ENCODE results near the gene PIK3C2G. TPM values are rescaled to one million over a fixed set of nuclear protein-coding genes. Genes with fewer than 3 reads are reported as not detected.
A peak's percentile ranks its signal among the peaks of the same experiment; 100 is the strongest.

Gene PIK3C2G
- total RNA-seq, 1 experiment from 2014 or later = not detected

DNA sequence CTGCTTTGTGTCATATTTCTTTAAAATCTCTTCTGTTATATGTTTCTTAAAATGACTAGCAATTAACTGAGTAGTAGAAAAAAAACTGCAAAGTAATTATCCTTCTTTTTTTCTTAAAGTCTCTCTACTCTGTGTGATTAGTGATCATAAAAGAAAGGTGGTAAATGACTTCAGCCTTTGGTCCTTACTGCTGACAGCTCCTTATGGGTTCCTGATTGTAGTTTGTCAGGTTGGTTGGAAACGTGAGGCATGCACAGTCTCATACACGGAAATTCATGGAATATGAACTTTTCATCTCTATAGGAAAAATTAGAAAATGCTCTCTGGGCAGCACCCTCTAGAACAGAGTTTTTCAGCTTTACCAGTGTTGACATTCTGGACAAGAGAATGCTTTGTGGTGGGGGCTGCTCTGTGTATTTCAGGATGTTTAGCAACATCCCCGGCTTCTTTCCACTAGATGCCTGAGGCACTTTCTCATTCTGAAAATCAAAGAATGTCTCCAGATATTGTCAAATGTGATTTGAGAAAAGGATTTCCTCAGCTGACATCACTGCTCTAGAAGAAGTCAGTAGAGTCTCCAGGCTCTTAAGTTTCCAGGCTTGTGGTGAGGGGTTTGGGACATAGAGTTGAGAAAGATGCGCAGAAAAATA lies 121.0 kb downstream of the PIK3C2G start:
- H3K27me3 ChIP-seq (ENCODE audit: low read length) = no peaks in the 10 kb centered on the region
- DNase-seq = no peak
- no peak overlapping the region for H3K4me2 ChIP-seq (ENCODE audit: low read depth, low read length, poor library complexity, severe bottlenecking)
- no peaks in the 10 kb centered on the region for H4K20me1 ChIP-seq (ENCODE audit: insufficient read depth, low read depth, low read length)
- no peaks in the 10 kb centered on the region for H3K36me3 ChIP-seq (ENCODE audit: insufficient read depth, low read length)
- H3K4me1 ChIP-seq (ENCODE audit: low read length) = no peaks in the 10 kb centered on the region
- H2AFZ ChIP-seq (ENCODE audit: low read length) = no peak overlapping the region
- no peaks in the 10 kb centered on the region for H3K79me2 ChIP-seq (ENCODE audit: low read length)
- no peaks in the 10 kb centered on the region for H3K9me3 ChIP-seq (ENCODE audit: low read length)
- H3K9ac ChIP-seq (ENCODE audit: low read length) = no peak overlapping the region
- no peak overlapping the region for H3K4me3 ChIP-seq (ENCODE audit: low read length)
- no peak overlapping the region for H3K27ac ChIP-seq (ENCODE audit: low read length)
- no peaks in the 10 kb centered on the region for H3K9me2 ChIP-seq (replicated peaks; ENCODE audit: insufficient read depth, low read length)

DNA sequence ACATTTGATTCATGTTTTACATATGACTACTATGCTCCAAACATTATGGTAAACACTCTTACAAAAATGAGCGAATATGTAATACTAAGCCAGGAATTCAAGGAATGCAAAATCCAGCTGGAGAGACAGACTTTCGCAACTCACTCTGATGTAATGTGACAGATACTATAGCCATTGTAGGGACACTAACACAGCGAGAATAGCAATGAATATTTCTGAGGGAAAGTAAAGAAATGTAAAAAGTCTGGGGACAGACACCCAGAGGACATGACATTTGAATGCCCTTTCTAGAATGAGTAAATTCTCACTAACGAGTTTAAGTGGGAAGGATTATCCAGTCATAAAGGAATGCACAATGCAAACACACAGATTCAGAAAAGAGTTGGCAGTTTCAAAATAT lies 121.9 kb downstream of the PIK3C2G start:
- H2AFZ ChIP-seq (ENCODE audit: low read length) = no peak overlapping the region
- no peaks in the 10 kb centered on the region for H3K4me1 ChIP-seq (ENCODE audit: low read length)
- H3K36me3 ChIP-seq (ENCODE audit: insufficient read depth, low read length) = no peaks in the 10 kb centered on the region
- H3K9me2 ChIP-seq (replicated peaks; ENCODE audit: insufficient read depth, low read length) = no peaks in the 10 kb centered on the region
- DNase-seq = no peak
- no peak overlapping the region for H3K4me2 ChIP-seq (ENCODE audit: low read depth, low read length, poor library complexity, severe bottlenecking)
- H3K79me2 ChIP-seq (ENCODE audit: low read length) = no peaks in the 10 kb centered on the region
- no peak overlapping the region for H3K9ac ChIP-seq (ENCODE audit: low read length)
- H3K27me3 ChIP-seq (ENCODE audit: low read length) = no peaks in the 10 kb centered on the region
- H3K27ac ChIP-seq (ENCODE audit: low read length) = no peak overlapping the region
- H3K9me3 ChIP-seq (ENCODE audit: low read length) = no peaks in the 10 kb centered on the region
- H3K4me3 ChIP-seq (ENCODE audit: low read length) = no peak overlapping the region
- no peaks in the 10 kb centered on the region for H4K20me1 ChIP-seq (ENCODE audit: insufficient read depth, low read depth, low read length)

DNA sequence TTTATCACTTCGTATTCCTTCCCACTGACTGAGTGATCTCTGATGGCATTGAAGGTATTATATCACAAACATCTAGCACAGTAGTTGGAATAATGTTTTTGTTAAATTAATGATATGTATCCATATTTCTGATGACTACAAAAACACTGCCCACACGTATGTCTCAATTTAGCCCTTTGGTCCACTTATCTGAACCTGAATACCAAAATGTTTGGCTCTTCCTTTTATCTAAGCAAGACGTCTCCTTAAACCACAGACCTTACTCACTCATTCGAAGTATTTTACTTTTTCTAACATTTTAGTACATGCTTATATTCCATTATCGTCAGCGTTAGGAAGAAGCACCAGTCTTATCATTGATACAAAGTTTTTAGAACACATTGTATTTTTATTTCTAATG lies 126.4 kb downstream of the PIK3C2G start:
- no peak for DNase-seq
- H3K9me2 ChIP-seq (replicated peaks; ENCODE audit: insufficient read depth, low read length) = no peaks in the 10 kb centered on the region
- H3K4me3 ChIP-seq (ENCODE audit: low read length) = no peak overlapping the region
- no peaks in the 10 kb centered on the region for H3K36me3 ChIP-seq (ENCODE audit: insufficient read depth, low read length)
- H3K4me1 ChIP-seq (ENCODE audit: low read length) = no peaks in the 10 kb centered on the region
- no peak overlapping the region for H2AFZ ChIP-seq (ENCODE audit: low read length)
- H4K20me1 ChIP-seq (ENCODE audit: insufficient read depth, low read depth, low read length) = no peaks in the 10 kb centered on the region
- no peak overlapping the region for H3K9ac ChIP-seq (ENCODE audit: low read length)
- H3K9me3 ChIP-seq (ENCODE audit: low read length) = no peaks in the 10 kb centered on the region; the same call in 1 of the 2 replicates
- no peak overlapping the region for H3K27ac ChIP-seq (ENCODE audit: low read length)
- no peak overlapping the region for H3K4me2 ChIP-seq (ENCODE audit: low read depth, low read length, poor library complexity, severe bottlenecking)
- no peaks in the 10 kb centered on the region for H3K27me3 ChIP-seq (ENCODE audit: low read length)
- no peaks in the 10 kb centered on the region for H3K79me2 ChIP-seq (ENCODE audit: low read length)

- Histone ChIP-seq H3K9me2 (replicated peaks; ENCODE audit: insufficient read depth, low read length) (no peaks in the 10 kb centered on the region), H3K36me3 (ENCODE audit: insufficient read depth, low read length) (no peaks in the 10 kb centered on the region), H3K4me3 (ENCODE audit: low read length) (no peak overlapping the region), H3K9ac (ENCODE audit: low read length) (no peak overlapping the region), H3K27ac (ENCODE audit: low read length) (no peak overlapping the region), H2AFZ (ENCODE audit: low read length) (no peak overlapping the region), H3K27me3 (ENCODE audit: low read length) (no peaks in the 10 kb centered on the region), H4K20me1 (ENCODE audit: insufficient read depth, low read depth, low read length) (no peaks in the 10 kb centered on the region), H3K9me3 (ENCODE audit: low read length) (no peaks in the 10 kb centered on the region; the same call in 1 of the 2 replicates), H3K4me2 (ENCODE audit: low read depth, low read length, poor library complexity, severe bottlenecking) (no peak overlapping the region), H3K4me1 (ENCODE audit: low read length) (no peaks in the 10 kb centered on the region), H3K79me2 (ENCODE audit: low read length) (no peaks in the 10 kb centered on the region)
- peak; percentile 2 for DNase-seq
These were observed 128.5 kb downstream of the PIK3C2G start for GRCh38 chr12:18389820-18390219.

DNA sequence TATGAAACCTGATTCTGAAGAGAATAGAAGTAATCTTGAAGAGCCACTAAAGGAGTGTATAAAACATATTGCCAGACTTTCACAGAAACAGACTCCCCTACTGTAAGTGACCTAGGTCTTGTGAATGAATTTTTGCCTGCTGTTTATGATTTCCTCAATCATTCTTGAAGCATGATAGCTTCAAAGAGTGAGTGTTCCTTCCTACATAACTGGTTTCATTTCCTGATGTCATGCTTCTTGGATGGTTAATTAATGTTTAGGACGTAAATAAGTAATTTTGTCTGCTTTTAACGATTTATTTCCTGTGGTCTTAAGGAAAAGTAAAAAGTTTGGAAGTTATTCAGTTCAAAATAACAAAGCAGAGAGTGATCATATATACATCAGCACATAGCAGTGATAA lies 129.8 kb downstream of the PIK3C2G start:
- Histone ChIP-seq H3K27me3 (ENCODE audit: low read length) (no peaks in the 10 kb centered on the region), H3K4me2 (ENCODE audit: low read depth, low read length, poor library complexity, severe bottlenecking) (no peak overlapping the region), H3K36me3 (ENCODE audit: insufficient read depth, low read length) (no peaks in the 10 kb centered on the region), H3K9me3 (ENCODE audit: low read length) (no peaks in the 10 kb centered on the region; the same call in 1 of the 2 replicates), H3K79me2 (ENCODE audit: low read length) (no peaks in the 10 kb centered on the region), H4K20me1 (ENCODE audit: insufficient read depth, low read depth, low read length) (no peaks in the 10 kb centered on the region), H3K27ac (ENCODE audit: low read length) (no peak overlapping the region), H3K4me3 (ENCODE audit: low read length) (no peak overlapping the region), H3K9me2 (replicated peaks; ENCODE audit: insufficient read depth, low read length) (no peaks in the 10 kb centered on the region), H3K4me1 (ENCODE audit: low read length) (no peaks in the 10 kb centered on the region), H2AFZ (ENCODE audit: low read length) (no peak overlapping the region), H3K9ac (ENCODE audit: low read length) (no peak overlapping the region)
- DNase-seq = no peak

GRCh38 chr12:18394742-18395141 lies 133.4 kb downstream of the PIK3C2G start:
- no peak for DNase-seq
- H3K9ac ChIP-seq (ENCODE audit: low read length) = no peak overlapping the region
- no peaks in the 10 kb centered on the region for H3K27me3 ChIP-seq (ENCODE audit: low read length)
- peaks cover 5% of the 10 kb centered on the region; the same call in 1 of the 2 replicates for H3K9me3 ChIP-seq (ENCODE audit: low read length)
- no peak overlapping the region for H3K4me3 ChIP-seq (ENCODE audit: low read length)
- H4K20me1 ChIP-seq (ENCODE audit: insufficient read depth, low read depth, low read length) = no peaks in the 10 kb centered on the region
- no peak overlapping the region for H3K4me2 ChIP-seq (ENCODE audit: low read depth, low read length, poor library complexity, severe bottlenecking)
- H3K9me2 ChIP-seq (replicated peaks; ENCODE audit: insufficient read depth, low read length) = no peaks in the 10 kb centered on the region
- H3K79me2 ChIP-seq (ENCODE audit: low read length) = no peaks in the 10 kb centered on the region
- no peaks in the 10 kb centered on the region for H3K36me3 ChIP-seq (ENCODE audit: insufficient read depth, low read length)
- no peak overlapping the region for H3K27ac ChIP-seq (ENCODE audit: low read length)
- H2AFZ ChIP-seq (ENCODE audit: low read length) = no peak overlapping the region
- no peaks in the 10 kb centered on the region for H3K4me1 ChIP-seq (ENCODE audit: low read length)

DNA sequence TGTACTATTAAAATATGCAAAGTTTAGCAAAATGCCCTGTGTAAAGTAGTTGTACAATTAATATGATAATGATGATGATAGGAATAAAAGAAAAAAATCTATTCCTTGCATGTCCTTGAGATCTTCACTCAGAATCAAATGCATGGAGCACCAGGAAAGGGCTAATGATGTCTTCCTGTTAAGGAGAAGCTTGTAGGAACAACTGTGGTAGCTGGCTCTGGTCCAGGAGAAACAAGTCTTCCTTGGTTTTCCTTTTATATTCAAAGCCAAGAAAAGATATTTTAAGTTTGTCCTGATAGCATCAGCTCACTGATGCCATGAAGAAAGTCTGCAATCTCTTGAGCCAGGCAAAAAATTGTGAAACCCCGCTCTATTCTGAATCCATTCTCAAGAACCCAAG lies 138.9 kb downstream of the PIK3C2G start:
- Histone ChIP-seq H4K20me1 (ENCODE audit: insufficient read depth, low read depth, low read length) (no peaks in the 10 kb centered on the region), H3K9ac (ENCODE audit: low read length) (no peak overlapping the region), H2AFZ (ENCODE audit: low read length) (no peak overlapping the region), H3K9me3 (ENCODE audit: low read length) (peaks cover 5% of the 10 kb centered on the region; the same call in 1 of the 2 replicates), H3K4me2 (ENCODE audit: low read depth, low read length, poor library complexity, severe bottlenecking) (no peak overlapping the region), H3K79me2 (ENCODE audit: low read length) (no peaks in the 10 kb centered on the region), H3K36me3 (ENCODE audit: insufficient read depth, low read length) (no peaks in the 10 kb centered on the region), H3K4me1 (ENCODE audit: low read length) (no peaks in the 10 kb centered on the region), H3K4me3 (ENCODE audit: low read length) (no peak overlapping the region), H3K27me3 (ENCODE audit: low read length) (no peaks in the 10 kb centered on the region), H3K9me2 (replicated peaks; ENCODE audit: insufficient read depth, low read length) (no peaks in the 10 kb centered on the region), H3K27ac (ENCODE audit: low read length) (no peak overlapping the region)
- no peak for DNase-seq

- Histone ChIP-seq H3K4me2 (ENCODE audit: low read depth, low read length, poor library complexity, severe bottlenecking) (no peak overlapping the region), H3K27me3 (ENCODE audit: low read length) (no peaks in the 10 kb centered on the region), H3K9me3 (ENCODE audit: low read length) (no peaks in the 10 kb centered on the region; the same call in 1 of the 2 replicates), H3K4me1 (ENCODE audit: low read length) (no peaks in the 10 kb centered on the region), H3K9ac (ENCODE audit: low read length) (no peak overlapping the region), H3K36me3 (ENCODE audit: insufficient read depth, low read length) (no peaks in the 10 kb centered on the region), H3K27ac (ENCODE audit: low read length) (no peak overlapping the region), H3K4me3 (ENCODE audit: low read length) (no peak overlapping the region), H4K20me1 (ENCODE audit: insufficient read depth, low read depth, low read length) (no peaks in the 10 kb centered on the region), H2AFZ (ENCODE audit: low read length) (no peak overlapping the region), H3K79me2 (ENCODE audit: low read length) (no peaks in the 10 kb centered on the region), H3K9me2 (replicated peaks; ENCODE audit: insufficient read depth, low read length) (0 out of 2 replicates have a peak, but pooled peaks cover 2% of the 10 kb centered on the region)
- DNase-seq = peak; percentile 11
These were observed 141.7 kb downstream of the PIK3C2G start for GRCh38 chr12:18402872-18403611.

Data from Karpas-422 (cell line).